Activated naive CD8-positive, alpha-beta T cell (primary cell): ENCODE results near the gene KDM5A.

Experiments
- H3K27ac Mint-ChIP-seq: one replicate; pipeline ENCODE4 v1.8.0; 2021; ENCODE audit warnings: mixed read lengths
- H3K27me3 Mint-ChIP-seq: one replicate; pipeline ENCODE4 v1.8.0; 2021; ENCODE audit warnings: mixed read lengths
- H3K36me3 Mint-ChIP-seq: one replicate; pipeline ENCODE4 v1.8.0; 2021; ENCODE audit warnings: mixed read lengths
- H3K4me1 Mint-ChIP-seq: one replicate; pipeline ENCODE4 v1.8.0; 2021; ENCODE audit warnings: low read depth, mixed read lengths
- H3K4me3 Mint-ChIP-seq: one replicate; pipeline ENCODE4 v1.8.0; 2021; ENCODE audit warnings: mild to moderate bottlenecking, mixed read lengths
- H3K9me3 Mint-ChIP-seq: one replicate; pipeline ENCODE4 v1.8.0; 2021; ENCODE audit warnings: low read depth, mixed read lengths

The KDM5A gene

GRCh38 chr12:230925-231671 is 158.0 kb downstream of the KDM5A start:
- Mint-ChIP-seq H3K27ac (no peak overlapping the region), H3K36me3 (peaks cover 3% of the 10 kb centered on the region), H3K9me3 (peaks cover 8% of the 10 kb centered on the region), H3K4me3 (no peak overlapping the region), H3K4me1 (no peaks in the 10 kb centered on the region), H3K27me3 (no peaks in the 10 kb centered on the region)
